ENCODE data around the gene STAB1. TPM values are rescaled to one million over a fixed set of nuclear protein-coding genes. Genes with fewer than 3 reads are reported as not detected.

STAB1 gene
- total and polyA plus RNA-seq, 2 of the 13 experiments (the other 11 are each of a cell fraction or from before 2014, with no cell fraction given) = 0.09 to 0.34 TPM

GRCh38 chr3:52534281-52535183 is 39.4 kb downstream of the STAB1 start (continued):
- TF ChIP-seq THRA (CRISPR knock-in tag; IDR thresholded peaks at IDR 0.05; ENCODE audit: borderline replicate concordance) = no peak
- TF ChIP-seq IKZF4 (CRISPR knock-in tag; IDR thresholded peaks at IDR 0.05; ENCODE audit: borderline replicate concordance, low read depth, not compliant biosample characterization) = peak; percentile 73
- no peak for TF ChIP-seq HIVEP1 (CRISPR knock-in tag; IDR thresholded peaks at IDR 0.05)
- TF ChIP-seq SMARCE1 (IDR thresholded peaks at IDR 0.05; ENCODE audit: borderline replicate concordance) = no peak
- TF ChIP-seq, protein P1, sequence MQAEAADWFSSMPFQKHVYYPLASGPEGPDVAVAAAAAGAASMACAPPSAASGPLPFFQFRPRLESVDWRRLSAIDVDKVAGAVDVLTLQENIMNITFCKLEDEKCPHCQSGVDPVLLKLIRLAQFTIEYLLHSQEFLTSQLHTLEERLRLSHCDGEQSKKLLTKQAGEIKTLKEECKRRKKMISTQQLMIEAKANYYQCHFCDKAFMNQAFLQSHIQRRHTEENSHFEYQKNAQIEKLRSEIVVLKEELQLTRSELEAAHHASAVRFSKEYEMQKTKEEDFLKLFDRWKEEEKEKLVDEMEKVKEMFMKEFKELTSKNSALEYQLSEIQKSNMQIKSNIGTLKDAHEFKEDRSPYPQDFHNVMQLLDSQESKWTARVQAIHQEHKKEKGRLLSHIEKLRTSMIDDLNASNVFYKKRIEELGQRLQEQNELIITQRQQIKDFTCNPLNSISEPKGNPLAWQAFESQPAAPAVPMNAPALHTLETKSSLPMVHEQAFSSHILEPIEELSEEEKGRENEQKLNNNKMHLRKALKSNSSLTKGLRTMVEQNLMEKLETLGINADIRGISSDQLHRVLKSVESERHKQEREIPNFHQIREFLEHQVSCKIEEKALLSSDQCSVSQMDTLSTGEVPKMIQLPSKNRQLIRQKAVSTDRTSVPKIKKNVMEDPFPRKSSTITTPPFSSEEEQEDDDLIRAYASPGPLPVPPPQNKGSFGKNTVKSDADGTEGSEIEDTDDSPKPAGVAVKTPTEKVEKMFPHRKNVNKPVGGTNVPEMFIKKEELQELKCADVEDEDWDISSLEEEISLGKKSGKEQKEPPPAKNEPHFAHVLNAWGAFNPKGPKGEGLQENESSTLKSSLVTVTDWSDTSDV (CRISPR knock-in tag; IDR thresholded peaks at IDR 0.05) = no peak
- no peak for TF ChIP-seq HHEX (CRISPR knock-in tag; IDR thresholded peaks at IDR 0.05)
- TF ChIP-seq, protein P2, sequence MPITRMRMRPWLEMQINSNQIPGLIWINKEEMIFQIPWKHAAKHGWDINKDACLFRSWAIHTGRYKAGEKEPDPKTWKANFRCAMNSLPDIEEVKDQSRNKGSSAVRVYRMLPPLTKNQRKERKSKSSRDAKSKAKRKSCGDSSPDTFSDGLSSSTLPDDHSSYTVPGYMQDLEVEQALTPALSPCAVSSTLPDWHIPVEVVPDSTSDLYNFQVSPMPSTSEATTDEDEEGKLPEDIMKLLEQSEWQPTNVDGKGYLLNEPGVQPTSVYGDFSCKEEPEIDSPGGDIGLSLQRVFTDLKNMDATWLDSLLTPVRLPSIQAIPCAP (CRISPR knock-in tag; IDR thresholded peaks at IDR 0.05; ENCODE audit: low read depth) = no peak
- TF ChIP-seq ATF5 (CRISPR knock-in tag; IDR thresholded peaks at IDR 0.05; ENCODE audit: low read depth) = no peak; the same call in 1 of the 2 replicates
- TF ChIP-seq TBX3 (IDR thresholded peaks at IDR 0.05; ENCODE audit: borderline replicate concordance) = no peak
- no peak for TF ChIP-seq PRPF4 (IDR thresholded peaks at IDR 0.05; ENCODE audit: low read depth, low read length, poor library complexity, severe bottlenecking)
- TF ChIP-seq, protein P3, sequence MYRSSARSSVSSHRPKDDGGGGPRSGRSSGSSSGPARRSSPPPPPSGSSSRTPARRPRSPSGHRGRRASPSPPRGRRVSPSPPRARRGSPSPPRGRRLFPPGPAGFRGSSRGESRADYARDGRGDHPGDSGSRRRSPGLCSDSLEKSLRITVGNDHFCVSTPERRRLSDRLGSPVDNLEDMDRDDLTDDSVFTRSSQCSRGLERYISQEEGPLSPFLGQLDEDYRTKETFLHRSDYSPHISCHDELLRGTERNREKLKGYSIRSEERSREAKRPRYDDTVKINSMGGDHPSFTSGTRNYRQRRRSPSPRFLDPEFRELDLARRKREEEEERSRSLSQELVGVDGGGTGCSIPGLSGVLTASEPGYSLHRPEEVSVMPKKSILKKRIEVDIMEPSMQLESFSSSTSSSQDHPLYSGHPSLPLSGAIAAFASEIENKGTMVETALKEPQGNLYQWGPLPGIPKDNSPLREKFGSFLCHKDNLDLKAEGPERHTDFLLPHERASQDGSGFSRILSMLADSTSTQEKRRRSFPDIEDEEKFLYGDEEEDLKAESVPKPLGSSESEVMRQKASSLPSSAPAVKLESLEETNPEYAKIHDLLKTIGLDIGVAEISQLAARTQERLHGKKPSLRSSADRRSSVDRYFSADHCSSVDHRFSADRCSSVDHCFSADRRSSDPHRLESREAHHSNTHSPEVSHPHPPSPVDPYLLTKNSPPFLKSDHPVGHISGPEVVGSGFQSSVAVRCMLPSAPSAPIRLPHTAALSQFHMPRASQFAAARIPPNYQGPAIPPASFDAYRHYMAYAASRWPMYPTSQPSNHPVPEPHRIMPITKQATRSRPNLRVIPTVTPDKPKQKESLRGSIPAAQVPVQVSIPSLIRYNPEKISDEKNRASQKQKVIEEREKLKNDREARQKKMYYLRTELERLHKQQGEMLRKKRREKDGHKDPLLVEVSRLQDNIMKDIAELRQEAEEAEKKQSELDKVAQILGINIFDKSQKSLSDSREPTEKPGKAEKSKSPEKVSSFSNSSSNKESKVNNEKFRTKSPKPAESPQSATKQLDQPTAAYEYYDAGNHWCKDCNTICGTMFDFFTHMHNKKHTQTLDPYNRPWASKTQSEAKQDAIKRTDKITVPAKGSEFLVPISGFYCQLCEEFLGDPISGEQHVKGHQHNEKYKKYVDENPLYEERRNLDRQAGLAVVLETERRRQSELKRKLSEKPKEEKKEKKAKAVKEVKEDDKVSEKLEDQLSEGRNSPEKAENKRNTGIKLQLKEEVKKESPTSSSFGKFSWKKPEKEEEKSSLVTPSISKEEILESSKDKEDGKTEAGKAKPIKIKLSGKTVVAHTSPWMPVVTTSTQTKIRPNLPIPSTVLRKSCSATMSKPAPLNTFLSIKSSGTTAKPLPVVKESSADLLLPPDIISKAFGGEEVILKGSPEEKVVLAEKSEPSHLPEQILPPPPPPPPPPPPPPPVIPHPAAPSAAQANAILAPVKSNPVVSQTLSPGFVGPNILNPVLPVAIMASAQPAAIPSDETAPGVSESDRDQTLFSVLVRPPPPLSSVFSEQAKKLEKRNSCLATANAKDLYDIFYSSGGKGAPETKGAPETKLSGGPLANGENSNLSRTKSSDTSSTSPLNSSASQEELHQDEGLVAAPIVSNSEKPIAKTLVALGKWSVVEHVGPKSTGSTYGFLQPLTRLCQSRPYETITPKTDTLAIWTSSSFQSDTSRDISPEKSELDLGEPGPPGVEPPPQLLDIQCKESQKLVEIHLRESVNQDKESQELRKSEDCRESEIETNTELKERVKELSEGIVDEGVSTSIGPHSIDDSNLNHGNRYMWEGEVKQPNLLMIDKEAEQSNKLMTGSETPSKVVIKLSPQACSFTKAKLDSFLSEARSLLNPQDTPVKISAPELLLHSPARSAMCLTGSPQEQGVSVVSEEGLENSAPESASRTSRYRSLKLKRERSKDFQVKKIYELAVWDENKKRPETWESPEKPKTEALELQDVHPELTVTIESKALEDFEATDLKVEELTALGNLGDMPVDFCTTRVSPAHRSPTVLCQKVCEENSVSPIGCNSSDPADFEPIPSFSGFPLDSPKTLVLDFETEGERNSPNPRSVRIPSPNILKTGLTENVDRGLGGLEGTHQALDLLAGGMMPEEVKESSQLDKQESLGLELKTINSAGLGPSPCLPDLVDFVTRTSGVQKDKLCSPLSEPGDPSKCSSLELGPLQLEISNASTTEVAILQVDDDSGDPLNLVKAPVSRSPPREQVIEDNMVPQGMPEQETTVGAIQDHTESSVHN (CRISPR knock-in tag; IDR thresholded peaks at IDR 0.05) = no peak

All from HepG2 (cell line).